SK-MEL-5 (cell line): ENCODE results near the gene LAMB1. TPM values are rescaled to one million over a fixed set of nuclear protein-coding genes. Genes with fewer than 3 reads are reported as not detected.

Experiments used
- DNase-seq: peaks from one replicate; pipeline ENCODE4 v3.0.0-alpha.2; 2016; ENCODE audit warnings: low read depth, low spot score
- in situ Hi-C: cut with HindIII; loops from 2 replicates; pipeline ENCODE4 v1.10.0; 2016; ENCODE audit warnings: low sequenced_read_pairs, high pct_unique_total_duplicates, low pct_unique_long_range_greater_than_20kb
- total RNA-seq: library from RNA; depleted of rRNA; stranded (reverse); fragments of >200 nt; shearing (Covaris generic); gene quantifications from 2 replicates; pipeline ENCODE4 v1.2.3, GENCODE V29; 2014

Gene LAMB1
- total RNA-seq, 1 experiment from 2014 or later = 89.0 TPM

- DNase-seq = peak; percentile 41
- in situ Hi-C loops = no loop called here
Measured at GRCh38 chr7:107982042-107982840, 20.7 kb downstream of the LAMB1 start.

- in situ Hi-C loops = no loop called here
Measured at GRCh38 chr7:107981466-107981865, 21.5 kb downstream of the LAMB1 start.

GRCh38 chr7:107980671-107981190, 22.2 kb downstream of the LAMB1 start:
- in situ Hi-C loops = no loop called here
- DNase-seq = no peak

More at GRCh38 chr7:107981466-107981865, 21.5 kb downstream of the LAMB1 start:
- DNase-seq = no peak

GRCh38 chr7:107980171-107980570, 22.8 kb downstream of the LAMB1 start:
- in situ Hi-C loops = no loop called here
- no peak for DNase-seq

GRCh38 chr7:107978815-107979408, 24.0 kb downstream of the LAMB1 start:
- in situ Hi-C loops = no loop called here
- no peak for DNase-seq

- no peak for DNase-seq
- in situ Hi-C loops = no loop called here
Measured at GRCh38 chr7:107977048-107977447, 25.9 kb downstream of the LAMB1 start.

GRCh38 chr7:107976620-107977019, 26.3 kb downstream of the LAMB1 start:
- in situ Hi-C loops = no loop called here
- no peak for DNase-seq

- no peak for DNase-seq
- in situ Hi-C loops = no loop called here
Measured at GRCh38 chr7:107975394-107976013, 27.5 kb downstream of the LAMB1 start.

GRCh38 chr7:107973861-107974260, 29.1 kb downstream of the LAMB1 start:
- no peak for DNase-seq
- in situ Hi-C loops = no loop called here

- in situ Hi-C loops = no loop called here
- no peak for DNase-seq
Measured at GRCh38 chr7:107972941-107973376, 30.0 kb downstream of the LAMB1 start.

- no peak for DNase-seq
Measured at GRCh38 chr7:107972075-107972482, 30.9 kb downstream of the LAMB1 start.

GRCh38 chr7:107971613-107972012, 31.3 kb downstream of the LAMB1 start:
- no peak for DNase-seq
- in situ Hi-C loops = no loop called here

More at GRCh38 chr7:107972075-107972482, 30.9 kb downstream of the LAMB1 start:
- in situ Hi-C loops = no loop called here

GRCh38 chr7:107971100-107971499, 31.9 kb downstream of the LAMB1 start:
- in situ Hi-C loops = no loop called here
- DNase-seq = no peak

- in situ Hi-C loops = no loop called here
- DNase-seq = no peak
Measured at GRCh38 chr7:107969856-107970255, 33.1 kb downstream of the LAMB1 start.

GRCh38 chr7:107968449-107968848, 34.5 kb downstream of the LAMB1 start:
- in situ Hi-C loops = no loop called here

GRCh38 chr7:107967420-107967819, 35.5 kb downstream of the LAMB1 start:
- in situ Hi-C loops = no loop called here
- no peak for DNase-seq

More at GRCh38 chr7:107968449-107968848, 34.5 kb downstream of the LAMB1 start:
- DNase-seq = no peak

- DNase-seq = peak; percentile 48
- in situ Hi-C loops = no loop called here
Measured at GRCh38 chr7:107966711-107967110, 36.2 kb downstream of the LAMB1 start.

- in situ Hi-C loops = no loop called here
- DNase-seq = no peak
Measured at GRCh38 chr7:107964510-107964909, 38.5 kb downstream of the LAMB1 start.
